Epithelial cell of esophagus (primary cell): ENCODE measurements around the gene EIF2B2.
A peak's percentile ranks its signal among the peaks of the same experiment; 100 is the strongest.

ENCODE experiments used
- DNase-seq: peaks from one replicate; pipeline ENCODE4 v3.0.0; 2010; ENCODE audit warnings: low read depth
- H3K4me3 ChIP-seq: 2 replicates; pipeline ENCODE4 v1.5.1; 2011; ENCODE audit warnings: mild to moderate bottlenecking, low read length, control low read depth
- CTCF ChIP-seq: IDR thresholded peaks from 2 replicates; pipeline ENCODE4 v1.5.1; 2011; ENCODE audit warnings: low read depth, mild to moderate bottlenecking, low read length, control low read depth, inconsistent platforms; ENCODE audit not compliant: insufficient read depth; ENCODE audit errors: missing control alignments

The EIF2B2 gene

DNA sequence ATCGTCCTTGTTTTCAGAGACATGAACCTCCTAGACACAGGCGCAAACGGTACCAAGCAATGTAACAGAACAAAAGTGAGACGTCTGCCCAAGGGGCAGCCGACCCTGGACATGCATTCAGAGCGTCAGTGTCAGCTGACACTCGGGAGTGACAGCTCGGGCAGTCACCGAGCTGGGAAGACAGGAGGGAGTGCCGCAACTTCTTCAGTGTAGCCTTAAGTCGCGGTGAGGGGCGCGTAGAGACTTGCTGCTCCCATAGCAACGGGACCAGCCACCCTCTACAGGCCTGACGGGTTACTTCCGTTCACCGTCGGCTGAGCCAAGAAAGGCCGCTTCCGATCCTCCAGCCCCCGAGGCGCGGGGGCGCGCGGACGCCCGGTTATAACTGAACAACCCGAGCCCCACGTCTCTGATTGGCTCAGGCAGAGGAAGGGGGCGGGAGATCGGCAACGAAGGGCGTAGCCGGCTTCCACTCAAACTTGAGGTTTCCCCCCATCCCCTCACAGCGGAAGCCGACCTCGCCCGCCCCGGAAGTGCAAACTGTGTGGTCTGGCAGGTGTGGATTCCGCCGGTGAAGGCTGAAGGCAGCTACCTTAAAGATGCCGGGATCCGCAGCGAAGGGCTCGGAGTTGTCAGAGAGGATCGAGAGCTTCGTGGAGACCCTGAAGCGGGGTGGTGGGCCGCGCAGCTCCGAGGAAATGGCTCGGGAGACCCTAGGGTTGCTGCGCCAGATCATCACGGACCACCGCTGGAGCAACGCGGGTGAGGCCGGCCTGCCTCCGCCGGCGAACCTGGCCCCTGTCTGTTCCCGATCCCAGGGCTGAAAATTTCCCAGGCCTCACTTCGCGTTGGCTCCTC is at the start of gene EIF2B2:
Gene EIF2B2 (plus strand): TSS at position 530 of the 858 bp plus-strand sequence. CDS start 70 bp downstream, at position 600.
- H3K4me3 ChIP-seq: peak within 1 kb of the TSS; percentile 82
- DNase-seq: peak; percentile 98
- TF ChIP-seq CTCF: no peak

DNA sequence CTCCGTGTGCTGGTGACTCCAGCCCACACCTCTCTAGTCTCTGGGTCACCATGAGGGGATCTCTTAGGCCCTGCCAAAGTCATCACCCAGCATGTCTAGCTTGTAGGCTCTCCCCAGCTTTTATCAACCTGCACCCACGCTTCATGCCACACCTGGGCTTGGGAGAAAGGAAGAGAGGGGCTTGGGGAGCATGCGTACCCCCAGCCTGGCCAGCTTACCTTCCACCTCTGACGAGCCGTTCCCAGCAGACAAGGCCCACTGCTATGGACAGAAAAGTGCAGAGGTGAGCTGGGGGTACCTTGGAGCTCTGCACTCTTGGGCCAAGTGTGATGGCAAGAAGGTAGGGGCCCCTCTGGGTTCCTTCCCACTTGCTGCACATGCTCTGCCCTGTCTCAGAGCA is 49.0 kb upstream of the EIF2B2 start:
- H3K4me3 ChIP-seq: peak overlapping the region; percentile 69
- no peak for DNase-seq
- no peak for TF ChIP-seq CTCF

GRCh38 chr14:74954232-74954946 is 48.3 kb upstream of the EIF2B2 start:
- peak overlapping the region; percentile 69 for H3K4me3 ChIP-seq
- no peak for DNase-seq
- no peak for TF ChIP-seq CTCF

DNA sequence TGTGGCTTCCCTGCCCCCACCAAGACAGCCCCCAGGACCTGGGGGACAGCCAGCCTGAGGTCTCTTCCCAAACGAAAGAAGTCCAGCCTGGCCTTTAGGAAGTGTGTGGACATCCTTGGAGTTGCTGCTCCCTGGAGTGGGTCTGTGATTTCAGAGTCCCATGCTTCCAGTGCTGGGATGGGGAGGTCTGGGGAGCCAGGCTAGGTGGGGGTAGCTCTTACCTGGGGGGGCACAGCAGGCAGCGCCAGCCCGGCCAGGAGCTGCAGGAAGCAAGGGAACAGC is 47.8 kb upstream of the EIF2B2 start:
- no peak for TF ChIP-seq CTCF
- H3K4me3 ChIP-seq: peak overlapping the region; percentile 69
- DNase-seq: no peak

DNA sequence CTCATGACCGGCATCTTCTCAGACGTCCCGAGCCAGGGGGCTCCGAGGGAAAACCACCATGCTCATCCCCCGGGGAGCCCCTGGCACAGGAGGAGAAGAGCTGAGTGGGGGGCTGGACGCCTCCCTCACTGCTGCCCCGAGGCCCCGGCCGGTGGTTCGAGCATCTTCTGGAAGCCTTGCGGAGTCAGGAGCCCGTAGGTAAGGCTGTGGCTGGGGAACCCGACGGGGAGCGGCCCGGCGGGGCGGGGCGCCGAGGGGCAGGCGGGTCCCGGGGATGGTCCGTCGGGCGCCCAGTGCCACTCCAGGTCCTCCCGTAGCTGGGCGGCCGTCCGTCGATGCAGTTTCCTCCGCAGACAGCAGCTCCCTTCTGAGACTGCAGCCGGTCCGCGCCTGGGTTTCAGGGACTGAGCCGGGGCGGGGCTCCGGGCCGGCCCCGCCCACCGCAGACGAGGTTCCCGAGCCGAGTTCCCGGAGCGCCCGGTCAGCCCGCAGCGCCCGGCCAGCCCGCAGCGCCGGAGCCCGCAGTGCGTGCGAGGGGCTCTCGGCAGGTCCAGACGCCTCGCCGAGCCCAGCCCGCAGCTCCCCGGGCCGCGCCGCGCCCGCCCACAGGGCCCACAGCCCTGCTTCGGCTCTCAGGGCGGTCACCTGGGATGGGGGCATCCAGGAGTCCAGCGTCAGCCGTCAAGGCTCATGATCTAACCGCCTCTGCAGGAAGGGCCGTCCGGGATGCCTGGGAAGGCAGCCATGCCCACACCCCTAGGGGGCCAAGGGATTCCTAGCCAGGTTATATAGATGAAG is 47.3 kb upstream of the EIF2B2 start, which contains the start of gene PGF:
Gene PGF (minus strand): TSS at position 369 of the 798 bp plus-strand sequence. CDS start 355 bp downstream, at position 14.
- peak within 1 kb of the TSS; percentile 69 for H3K4me3 ChIP-seq
- DNase-seq: peak; percentile 65
- no peak for TF ChIP-seq CTCF

DNA sequence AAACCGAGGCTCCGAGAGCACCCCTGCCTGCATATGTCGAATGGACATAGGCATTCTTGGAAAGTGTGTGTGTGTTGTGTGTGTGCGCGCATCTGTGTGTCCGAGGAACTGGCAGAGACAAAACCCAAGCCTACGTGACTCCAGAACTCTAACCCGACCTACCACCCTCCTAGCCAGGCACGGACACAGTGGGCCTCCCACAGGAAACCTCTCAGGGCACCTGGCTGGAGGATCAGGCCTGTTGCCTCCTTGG is 46.8 kb upstream of the EIF2B2 start:
- peak overlapping the region; percentile 10 for H3K4me3 ChIP-seq
- TF ChIP-seq CTCF: peak; percentile 4
- no peak for DNase-seq
